K562 (cell line): ENCODE measurements around the gene NMT2.

Source experiments
- NR2C1 ChIP-seq, 2 experiments: fragments of 450-650 bp; IDR thresholded peaks; 2 replicates each; pipeline ENCODE4 v1.6.1; 2017; ENCODE audit warnings: mild to moderate bottlenecking in 2 of 2, antibody characterized with exemption in 1 of 2, inconsistent platforms in 1 of 2, missing compliant biosample characterization in 1 of 2, missing genetic modification characterization in 1 of 2
- ZNF41 ChIP-seq: fragments of 250-450 bp; sonication (Bioruptor Pico); conservative IDR thresholded peaks from 2 replicates; pipeline ENCODE4 v1.4.0; 2020; ENCODE audit warnings: mild to moderate bottlenecking

DNA sequence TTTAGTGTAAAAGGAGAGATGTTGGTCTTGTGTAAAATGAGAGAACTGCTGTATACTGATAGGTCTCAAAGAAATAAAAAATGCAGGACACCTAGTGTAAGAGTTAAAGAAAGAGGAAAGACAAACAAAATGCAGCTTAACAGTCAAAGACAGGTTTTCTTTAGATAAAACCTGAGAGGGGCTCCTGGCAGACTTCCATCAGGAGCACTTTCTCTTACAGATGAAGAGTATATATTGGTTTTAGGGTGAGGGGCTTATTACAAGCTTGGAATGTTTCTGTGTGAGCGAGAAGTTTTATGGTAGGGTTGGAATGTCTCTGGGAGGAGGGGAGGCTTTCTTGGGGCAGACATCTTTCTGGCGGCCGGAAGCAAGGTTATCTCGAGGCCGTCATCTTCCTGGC is 96.1 kb downstream of the NMT2 start:
- TF ChIP-seq ZNF41 (CRISPR knock-in tag) (no peak), NR2C1 (IDR thresholded peaks at IDR 0.05) (no peak), NR2C1 (tag; IDR thresholded peaks at IDR 0.05) (no peak)
